Central memory CD8-positive, alpha-beta T cell (primary cell): Measurements from ENCODE around the gene MDM2.
A peak's percentile ranks its signal among the peaks of the same experiment; 100 is the strongest.
"Not testable (repeated sequence)": the region's sequence is repeated elsewhere in the genome, so short reads cannot be mapped to it uniquely, and the experiment has no call there.

Experiments used
- ATAC-seq: fragments of 150-1000 bp; cut with Tn5 transposase; replicated peaks from 2 replicates; pipeline ENCODE4 v1.10.0; 2022; ENCODE audit warnings: mild to moderate bottlenecking, moderate FRiP score, moderate number of reproducible peaks; ENCODE audit not compliant: poor library complexity, severe bottlenecking; ENCODE audit errors: extremely low read depth
- DNase-seq, 2 donors: peaks; one replicate each; pipeline ENCODE4 v3.0.0; 2021; ENCODE audit warnings: low spot score in 2 of 2
- H3K27ac Mint-ChIP-seq: one replicate; pipeline ENCODE4 v1.8.0; 2022; ENCODE audit warnings: low read depth, mild to moderate bottlenecking, moderate library complexity, mixed read lengths
- H3K27me3 Mint-ChIP-seq: one replicate; pipeline ENCODE4 v1.8.0; 2022; ENCODE audit warnings: mixed read lengths
- H3K36me3 Mint-ChIP-seq: one replicate; pipeline ENCODE4 v1.8.0; 2022; ENCODE audit warnings: mild to moderate bottlenecking, moderate library complexity, mixed read lengths; ENCODE audit not compliant: insufficient read depth
- H3K4me1 Mint-ChIP-seq: one replicate; pipeline ENCODE4 v1.8.0; 2022; ENCODE audit warnings: mixed read lengths
- H3K4me3 Mint-ChIP-seq: one replicate; pipeline ENCODE4 v1.8.0; 2022; ENCODE audit warnings: mild to moderate bottlenecking, moderate library complexity, mixed read lengths
- H3K9me3 Mint-ChIP-seq: one replicate; pipeline ENCODE4 v1.8.0; 2022; ENCODE audit warnings: mixed read lengths

Gene MDM2

GRCh38 chr12:68802911-68803651 lies 4.9 kb upstream of the MDM2 start:
- H3K9me3 Mint-ChIP-seq, H3K4me1 Mint-ChIP-seq, H3K27ac Mint-ChIP-seq, H3K4me3 Mint-ChIP-seq, H3K27me3 Mint-ChIP-seq, DNase-seq, ATAC-seq: not testable (repeated sequence)
- peaks cover 10% of the 10 kb centered on the region for H3K36me3 Mint-ChIP-seq

DNA sequence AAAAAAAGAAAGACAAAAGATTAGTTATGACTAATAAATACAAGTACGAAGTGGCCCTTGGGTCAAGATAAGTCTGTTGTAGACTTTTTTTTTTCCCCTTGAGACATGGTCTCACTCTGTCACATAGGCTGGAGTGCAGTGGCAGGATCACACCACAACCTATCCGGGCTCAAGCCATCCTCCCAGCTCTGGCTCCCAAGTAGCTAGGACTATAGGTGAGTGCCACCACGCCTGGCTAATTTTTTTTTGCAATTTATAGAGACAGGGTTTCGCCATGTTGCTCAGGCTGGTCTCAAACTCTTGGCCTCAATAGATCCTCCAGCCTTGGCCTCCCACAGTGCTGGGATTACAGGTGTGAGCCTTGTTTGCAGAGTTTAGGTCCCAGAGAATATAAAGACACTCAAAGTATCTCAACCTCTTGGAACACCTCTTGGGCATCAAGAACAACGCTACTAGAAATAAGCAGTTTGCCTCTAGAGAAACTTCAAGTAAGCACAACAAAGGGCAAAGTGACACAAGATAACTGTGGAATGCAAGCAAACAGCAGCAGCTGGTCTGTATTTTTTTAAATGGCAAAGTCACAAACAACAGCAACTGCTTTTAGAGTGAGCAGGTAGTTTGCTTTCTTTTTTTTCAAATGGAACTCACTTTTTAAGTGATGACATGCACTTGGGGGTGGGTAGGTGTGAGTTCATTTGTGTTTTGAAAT lies 3.9 kb upstream of the MDM2 start:
- Mint-ChIP-seq H3K4me1 (peaks cover 5% of the 10 kb centered on the region), H3K27me3 (no peaks in the 10 kb centered on the region), H3K9me3 (no peaks in the 10 kb centered on the region), H3K36me3 (peaks cover 18% of the 10 kb centered on the region), H3K27ac (no peak overlapping the region), H3K4me3 (no peak overlapping the region)
- no peak for DNase-seq
- no peak for ATAC-seq

GRCh38 chr12:68804657-68805591 lies 3.1 kb upstream of the MDM2 start:
- ATAC-seq: no peak
- no peak overlapping the region for H3K4me3 Mint-ChIP-seq

DNA sequence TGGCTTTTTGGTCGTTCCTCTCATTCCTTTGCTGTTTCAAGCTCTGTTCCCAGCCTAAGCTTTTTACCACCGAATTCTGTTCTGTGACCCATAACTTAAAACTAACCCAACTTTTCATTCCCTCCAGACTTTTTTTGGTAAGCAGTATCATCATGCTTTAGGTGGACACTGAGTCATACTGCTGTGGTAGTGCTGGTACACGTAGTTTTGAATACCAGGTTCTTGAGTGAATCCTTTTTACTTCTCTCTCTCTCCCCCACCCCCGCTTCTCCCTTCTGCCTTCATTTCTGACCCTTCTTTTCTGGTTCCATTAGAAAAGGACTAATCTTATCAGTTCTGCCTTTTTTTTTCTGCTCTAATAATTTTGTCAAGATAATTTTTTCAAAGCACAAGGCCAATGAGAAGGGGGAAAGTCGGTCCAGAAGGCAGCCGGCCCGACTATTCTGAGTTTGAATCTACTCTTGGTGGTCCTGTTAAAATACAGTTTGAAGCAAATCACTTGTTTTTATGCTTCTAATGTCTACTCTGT lies 2.3 kb upstream of the MDM2 start:
- ATAC-seq: no peak
- Mint-ChIP-seq H3K9me3 (no peaks in the 10 kb centered on the region), H3K4me1 (peaks cover 6% of the 10 kb centered on the region), H3K27me3 (no peaks in the 10 kb centered on the region), H3K36me3 (peaks cover 22% of the 10 kb centered on the region), H3K4me3 (no peak overlapping the region), H3K27ac (no peak overlapping the region)
- DNase-seq: no peak

More at GRCh38 chr12:68804657-68805591, 3.1 kb upstream of the MDM2 start:
- H3K9me3 Mint-ChIP-seq: no peaks in the 10 kb centered on the region
- no peaks in the 10 kb centered on the region for H3K27me3 Mint-ChIP-seq
- H3K4me1 Mint-ChIP-seq: peaks cover 5% of the 10 kb centered on the region
- H3K36me3 Mint-ChIP-seq: peaks cover 18% of the 10 kb centered on the region
- no peak overlapping the region for H3K27ac Mint-ChIP-seq
- DNase-seq: no peak

DNA sequence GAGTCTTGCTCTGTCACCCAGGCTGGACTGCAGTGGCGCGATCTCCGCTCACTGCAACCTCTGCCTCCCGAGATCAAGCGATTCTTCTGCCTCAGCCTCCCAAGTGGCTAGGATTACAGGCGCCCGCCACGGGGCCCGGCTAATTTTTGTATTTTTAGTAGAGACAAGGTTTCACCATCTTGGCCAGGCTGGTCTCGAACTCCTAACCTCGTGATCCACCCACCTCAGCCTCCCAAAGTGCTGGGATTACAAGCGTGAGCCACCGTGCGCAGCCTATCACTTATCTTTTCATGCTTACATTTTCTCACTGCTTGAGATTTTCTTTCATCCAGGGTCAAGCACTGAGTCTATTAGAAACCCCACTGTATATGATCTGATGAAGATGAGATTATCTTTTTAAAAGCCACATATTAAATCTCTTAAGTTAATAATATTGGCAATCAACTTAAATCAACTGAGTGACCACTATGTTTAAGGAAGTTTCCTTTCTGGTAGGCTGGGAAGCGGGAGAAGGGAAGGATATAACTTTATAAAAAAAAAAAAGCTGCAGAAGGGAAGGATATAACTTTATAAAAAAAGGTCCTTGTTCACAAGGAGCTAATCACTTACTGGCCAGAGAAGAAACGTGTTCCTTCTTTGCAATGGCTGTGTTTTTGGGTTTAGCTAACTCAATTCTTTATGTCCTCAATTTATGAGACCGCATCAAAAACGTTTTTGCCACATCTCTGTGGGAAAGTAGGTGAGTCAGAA lies 1.3 kb upstream of the MDM2 start:
- H3K4me3 Mint-ChIP-seq: peak overlapping the region; percentile 91
- H3K4me1 Mint-ChIP-seq: peaks cover 11% of the 10 kb centered on the region
- H3K27ac Mint-ChIP-seq: peak overlapping the region; percentile 98
- H3K36me3 Mint-ChIP-seq: peaks cover 30% of the 10 kb centered on the region
- DNase-seq (no peak), ATAC-seq (no peak)
- no peaks in the 10 kb centered on the region for H3K27me3 Mint-ChIP-seq
- no peaks in the 10 kb centered on the region for H3K9me3 Mint-ChIP-seq

DNA sequence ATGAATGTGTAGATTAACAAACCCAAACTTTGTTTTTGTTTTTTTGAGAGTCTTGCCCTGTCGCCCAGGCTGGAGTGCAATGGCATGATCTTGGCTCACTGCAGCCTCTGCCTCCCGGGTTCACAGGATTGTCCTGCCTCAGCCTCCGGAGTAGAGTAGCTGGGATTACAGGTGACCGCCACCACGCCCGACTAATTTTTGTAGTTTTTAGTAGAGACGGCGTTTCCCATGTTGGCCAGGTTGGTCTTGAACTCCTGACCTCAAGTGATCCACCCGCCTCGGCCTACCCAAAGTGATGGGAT lies 752 bp upstream of the MDM2 start:
- peaks cover 12% of the 10 kb centered on the region for H3K4me1 Mint-ChIP-seq
- not testable (repeated sequence) for DNase-seq, ATAC-seq, H3K9me3 Mint-ChIP-seq, H3K27me3 Mint-ChIP-seq
- H3K36me3 Mint-ChIP-seq: peaks cover 32% of the 10 kb centered on the region
- peak overlapping the region; percentile 91 for H3K4me3 Mint-ChIP-seq
- H3K27ac Mint-ChIP-seq: peak overlapping the region; percentile 98

GRCh38 chr12:68808388-68809189 lies 612 bp downstream of the MDM2 start:
- peak overlapping the region; percentile 98 for H3K27ac Mint-ChIP-seq
- peak; percentile 14 for ATAC-seq
- H3K9me3 Mint-ChIP-seq: no peaks in the 10 kb centered on the region
- H3K4me3 Mint-ChIP-seq: peak overlapping the region; percentile 91
- peaks cover 38% of the 10 kb centered on the region for H3K36me3 Mint-ChIP-seq
- peak; percentile 22 to 24 for DNase-seq
- H3K27me3 Mint-ChIP-seq: no peaks in the 10 kb centered on the region
- peaks cover 25% of the 10 kb centered on the region for H3K4me1 Mint-ChIP-seq

- H3K27ac Mint-ChIP-seq: peak overlapping the region; percentile 98
- H3K36me3 Mint-ChIP-seq: peaks cover 41% of the 10 kb centered on the region
- DNase-seq: no peak
- peak overlapping the region; percentile 91 for H3K4me3 Mint-ChIP-seq
- H3K4me1 Mint-ChIP-seq: peaks cover 30% of the 10 kb centered on the region
- no peaks in the 10 kb centered on the region for H3K27me3 Mint-ChIP-seq
- ATAC-seq: no peak
- no peaks in the 10 kb centered on the region for H3K9me3 Mint-ChIP-seq
These were observed 1.4 kb downstream of the MDM2 start for GRCh38 chr12:68809190-68810026.

DNA sequence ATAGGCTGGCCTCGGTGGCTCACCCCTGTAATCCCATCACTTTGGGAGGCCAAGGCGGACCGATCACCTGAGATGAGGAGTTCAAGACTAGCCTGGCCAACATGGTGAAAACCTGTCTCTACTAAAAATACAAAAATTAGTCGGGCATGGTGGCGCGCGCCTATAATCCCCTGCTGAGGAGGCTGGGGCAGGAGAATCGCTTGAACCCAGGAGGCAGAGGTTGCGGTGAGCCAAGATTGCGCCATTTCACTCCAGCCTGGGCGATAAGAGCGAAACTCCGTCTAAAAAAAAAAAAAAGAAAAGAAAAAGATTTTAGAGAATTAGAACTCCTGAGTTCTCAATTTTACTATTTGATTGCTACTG lies 2.0 kb downstream of the MDM2 start:
- ATAC-seq, H3K9me3 Mint-ChIP-seq, DNase-seq, H3K4me3 Mint-ChIP-seq, H3K27ac Mint-ChIP-seq, H3K27me3 Mint-ChIP-seq: not testable (repeated sequence)
- H3K4me1 Mint-ChIP-seq: peaks cover 34% of the 10 kb centered on the region
- H3K36me3 Mint-ChIP-seq: peaks cover 42% of the 10 kb centered on the region

DNA sequence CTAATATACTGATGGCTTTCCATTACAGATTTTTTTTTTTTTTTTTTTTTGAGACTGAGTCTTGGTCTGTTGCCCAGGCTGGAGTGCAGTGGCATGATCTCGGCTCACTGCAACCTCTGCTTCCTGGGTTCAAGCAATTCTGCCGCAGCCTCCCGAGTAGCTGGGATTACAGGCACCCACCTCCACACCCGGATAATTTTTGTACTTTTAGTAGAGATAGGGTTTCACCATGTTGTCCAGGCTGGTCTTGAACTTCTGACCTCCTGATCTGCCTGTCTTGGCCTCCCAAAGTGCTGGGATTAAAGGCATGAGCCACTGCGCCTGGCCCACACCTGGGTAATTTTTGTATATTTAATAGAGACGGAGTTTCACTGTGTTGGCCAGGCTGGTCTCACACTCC lies 3.6 kb downstream of the MDM2 start:
- ATAC-seq, H3K4me3 Mint-ChIP-seq, H3K27me3 Mint-ChIP-seq, H3K27ac Mint-ChIP-seq, DNase-seq, H3K9me3 Mint-ChIP-seq: not testable (repeated sequence)
- peaks cover 43% of the 10 kb centered on the region for H3K4me1 Mint-ChIP-seq
- peaks cover 46% of the 10 kb centered on the region for H3K36me3 Mint-ChIP-seq
